ENCODE measurements around the gene ICAM1.

DNA sequence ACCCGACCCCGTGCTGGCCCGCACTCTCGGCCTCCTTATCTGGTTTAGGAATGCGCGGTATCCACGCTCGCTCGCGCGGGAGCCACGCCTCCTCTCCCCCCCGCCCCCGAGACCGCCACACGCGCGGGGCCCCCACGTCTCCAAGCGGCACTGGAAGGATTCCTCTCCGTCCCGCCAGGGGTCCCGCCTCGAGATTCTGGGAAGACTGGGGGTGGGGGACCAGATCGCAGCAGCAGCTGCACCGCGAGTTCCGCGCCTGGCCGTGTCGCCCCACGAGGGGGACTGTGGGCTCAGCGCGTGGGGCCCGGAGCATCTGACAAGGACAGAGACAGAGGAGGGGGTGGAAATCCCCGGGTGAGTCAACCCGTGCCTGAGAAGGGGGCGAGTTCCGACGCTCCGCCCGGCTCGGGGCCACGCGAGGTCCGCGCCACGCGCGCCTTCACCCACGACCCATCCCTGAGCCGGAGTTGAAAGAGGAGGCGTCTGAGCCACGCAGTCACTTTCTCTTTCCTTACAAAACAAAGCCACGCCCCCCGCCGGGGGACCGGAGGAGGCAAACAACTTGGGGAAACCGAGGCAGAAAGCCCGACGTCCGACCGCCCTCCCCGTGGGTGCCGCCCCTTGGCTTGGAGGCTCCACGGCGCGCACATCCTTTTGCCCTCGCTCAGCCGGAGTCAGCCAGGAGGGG lies 40.6 kb upstream of the ICAM1 start:
- TF ChIP-seq, protein P1, sequence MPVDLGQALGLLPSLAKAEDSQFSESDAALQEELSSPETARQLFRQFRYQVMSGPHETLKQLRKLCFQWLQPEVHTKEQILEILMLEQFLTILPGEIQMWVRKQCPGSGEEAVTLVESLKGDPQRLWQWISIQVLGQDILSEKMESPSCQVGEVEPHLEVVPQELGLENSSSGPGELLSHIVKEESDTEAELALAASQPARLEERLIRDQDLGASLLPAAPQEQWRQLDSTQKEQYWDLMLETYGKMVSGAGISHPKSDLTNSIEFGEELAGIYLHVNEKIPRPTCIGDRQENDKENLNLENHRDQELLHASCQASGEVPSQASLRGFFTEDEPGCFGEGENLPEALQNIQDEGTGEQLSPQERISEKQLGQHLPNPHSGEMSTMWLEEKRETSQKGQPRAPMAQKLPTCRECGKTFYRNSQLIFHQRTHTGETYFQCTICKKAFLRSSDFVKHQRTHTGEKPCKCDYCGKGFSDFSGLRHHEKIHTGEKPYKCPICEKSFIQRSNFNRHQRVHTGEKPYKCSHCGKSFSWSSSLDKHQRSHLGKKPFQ (CRISPR knock-in tag; IDR thresholded peaks at IDR 0.05; ENCODE audit: insufficient replicate concordance) = no peak
- TF ChIP-seq SP1 (IDR thresholded peaks at IDR 0.05) (no peak), SP1 (CRISPR knock-in tag; IDR thresholded peaks at IDR 0.05) (no peak), PRPF4 (IDR thresholded peaks at IDR 0.05; ENCODE audit: low read depth, low read length, poor library complexity, severe bottlenecking) (no peak), ZNF335 (CRISPR knock-in tag; IDR thresholded peaks at IDR 0.05) (no peak), POLR2A (IDR thresholded peaks at IDR 0.05; ENCODE audit: insufficient read depth in 1 of 2, low read depth in 2 of 2, low read length in 2 of 2) (no peak), ZNF34 (CRISPR knock-in tag; IDR thresholded peaks at IDR 0.05; ENCODE audit: borderline replicate concordance) (no peak), KLF12 (CRISPR knock-in tag; IDR thresholded peaks at IDR 0.05; ENCODE audit: borderline replicate concordance) (no peak), FOXA1 (IDR thresholded peaks at IDR 0.05) (no peak), FOXA1 (CRISPR knock-in tag; IDR thresholded peaks at IDR 0.05) (no peak), BHLHE40 (IDR thresholded peaks at IDR 0.05; ENCODE audit: low read length) (no peak), NFE2L2 (IDR thresholded peaks at IDR 0.05; ENCODE audit: low read length) (no peak), RFX1 (IDR thresholded peaks at IDR 0.05) (no peak), ZNF607 (CRISPR knock-in tag; IDR thresholded peaks at IDR 0.05; ENCODE audit: borderline replicate concordance) (no peak)
- TF ChIP-seq, protein P2, sequence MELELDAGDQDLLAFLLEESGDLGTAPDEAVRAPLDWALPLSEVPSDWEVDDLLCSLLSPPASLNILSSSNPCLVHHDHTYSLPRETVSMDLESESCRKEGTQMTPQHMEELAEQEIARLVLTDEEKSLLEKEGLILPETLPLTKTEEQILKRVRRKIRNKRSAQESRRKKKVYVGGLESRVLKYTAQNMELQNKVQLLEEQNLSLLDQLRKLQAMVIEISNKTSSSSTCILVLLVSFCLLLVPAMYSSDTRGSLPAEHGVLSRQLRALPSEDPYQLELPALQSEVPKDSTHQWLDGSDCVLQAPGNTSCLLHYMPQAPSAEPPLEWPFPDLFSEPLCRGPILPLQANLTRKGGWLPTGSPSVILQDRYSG (CRISPR knock-in tag; IDR thresholded peaks at IDR 0.05) = no peak

Data from HepG2 (cell line).